GM21367 (cell line): ENCODE data around the gene LMBR1.
A peak's percentile ranks its signal among the peaks of the same experiment; 100 is the strongest.
"Not testable (repeated sequence)": the region's sequence is repeated elsewhere in the genome, so short reads cannot be mapped to it uniquely, and the experiment has no call there.

ENCODE experiments used
- ATAC-seq: cut with Tn5 transposase; IDR thresholded peaks from one replicate; pipeline ENCODE4 v1.9.1; 2021; ENCODE audit not compliant: unreplicated experiment

LMBR1 gene

GRCh38 chr7:156907656-156908055, 14.7 kb upstream of the LMBR1 start:
- ATAC-seq, result no peak

- ATAC-seq, result no peak
Observed at GRCh38 chr7:156906200-156906649, 13.2 kb upstream of the LMBR1 start.

- no peak for ATAC-seq
Observed at GRCh38 chr7:156903232-156903909, 10.4 kb upstream of the LMBR1 start.

GRCh38 chr7:156900093-156900492, 7.1 kb upstream of the LMBR1 start:
- ATAC-seq, result not testable (repeated sequence)

DNA sequence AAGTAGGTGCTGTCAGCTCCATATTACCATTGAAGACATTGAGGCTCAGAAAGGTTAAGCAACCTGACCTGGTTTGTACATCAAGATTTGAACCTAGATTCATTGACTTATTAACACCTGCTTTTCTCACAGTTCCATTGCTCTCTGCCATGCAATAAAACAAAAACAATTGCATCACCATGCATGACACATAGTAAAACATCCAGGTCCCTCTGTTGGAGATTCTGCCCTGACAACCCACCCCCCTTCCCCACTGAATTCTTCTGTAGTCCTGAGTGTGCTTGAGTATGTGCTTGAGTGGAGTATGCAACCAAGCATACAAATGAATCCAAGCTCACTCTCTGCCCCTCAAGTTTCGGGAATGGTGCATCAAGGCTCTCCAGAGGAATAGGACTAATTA, 6.0 kb upstream of the LMBR1 start:
- no peak for ATAC-seq

DNA sequence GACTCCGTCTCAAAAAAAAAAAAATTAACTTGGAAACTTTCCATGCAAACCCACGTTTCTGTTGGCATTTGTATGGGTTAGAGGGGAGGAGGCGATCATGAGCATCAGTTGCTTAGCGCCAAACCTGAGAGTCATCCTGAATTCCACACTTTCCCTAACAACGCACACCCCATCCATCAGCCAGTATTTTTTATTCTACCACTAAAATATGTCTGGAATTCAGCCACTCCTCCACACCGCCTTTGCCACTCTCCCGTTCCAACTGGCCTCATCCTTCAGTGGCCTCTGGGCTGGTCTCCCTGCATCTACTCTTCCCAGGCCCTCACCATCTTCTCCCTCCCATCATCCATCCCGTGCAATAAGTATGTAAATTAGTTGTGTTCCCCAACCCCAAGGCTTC, 4.7 kb upstream of the LMBR1 start:
- ATAC-seq, result no peak

- no peak for ATAC-seq
Observed at GRCh38 chr7:156896388-156897022, 3.5 kb upstream of the LMBR1 start.

DNA sequence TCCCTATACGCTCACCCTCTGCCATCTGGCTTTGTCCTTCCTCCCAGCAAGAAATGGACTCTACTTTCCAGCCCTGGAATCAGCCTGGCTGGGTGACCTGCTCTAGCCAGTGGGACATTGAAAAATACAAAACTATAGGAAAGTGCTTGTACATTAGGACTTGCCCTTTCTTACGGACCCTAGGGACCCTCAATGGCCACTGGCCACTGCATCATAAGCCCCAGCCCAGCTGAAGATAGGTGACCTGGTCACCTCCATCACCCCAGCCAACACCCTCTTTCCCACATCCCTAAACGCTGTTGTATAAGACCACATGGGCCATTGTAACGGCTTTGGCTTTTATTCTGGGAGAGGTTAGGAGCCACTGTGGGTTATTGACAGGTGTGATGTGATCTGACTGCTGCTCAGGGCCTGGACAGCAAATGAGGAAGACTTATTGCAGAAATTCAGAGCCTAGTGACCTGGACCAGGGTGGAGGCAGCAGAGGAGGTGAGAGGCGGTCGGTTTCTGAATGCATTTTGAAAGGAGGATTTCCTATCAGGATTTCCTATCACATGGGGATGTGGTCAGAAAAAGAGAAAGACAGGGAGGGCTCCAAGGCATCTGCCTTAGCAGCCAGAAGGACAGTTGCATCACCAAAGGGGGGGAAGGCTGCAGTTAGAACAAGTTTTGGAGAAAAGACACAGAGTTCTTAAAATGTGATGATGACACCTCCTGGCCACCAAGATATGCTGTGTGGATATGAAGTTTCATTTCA, 2.2 kb upstream of the LMBR1 start:
- ATAC-seq, result no peak

DNA sequence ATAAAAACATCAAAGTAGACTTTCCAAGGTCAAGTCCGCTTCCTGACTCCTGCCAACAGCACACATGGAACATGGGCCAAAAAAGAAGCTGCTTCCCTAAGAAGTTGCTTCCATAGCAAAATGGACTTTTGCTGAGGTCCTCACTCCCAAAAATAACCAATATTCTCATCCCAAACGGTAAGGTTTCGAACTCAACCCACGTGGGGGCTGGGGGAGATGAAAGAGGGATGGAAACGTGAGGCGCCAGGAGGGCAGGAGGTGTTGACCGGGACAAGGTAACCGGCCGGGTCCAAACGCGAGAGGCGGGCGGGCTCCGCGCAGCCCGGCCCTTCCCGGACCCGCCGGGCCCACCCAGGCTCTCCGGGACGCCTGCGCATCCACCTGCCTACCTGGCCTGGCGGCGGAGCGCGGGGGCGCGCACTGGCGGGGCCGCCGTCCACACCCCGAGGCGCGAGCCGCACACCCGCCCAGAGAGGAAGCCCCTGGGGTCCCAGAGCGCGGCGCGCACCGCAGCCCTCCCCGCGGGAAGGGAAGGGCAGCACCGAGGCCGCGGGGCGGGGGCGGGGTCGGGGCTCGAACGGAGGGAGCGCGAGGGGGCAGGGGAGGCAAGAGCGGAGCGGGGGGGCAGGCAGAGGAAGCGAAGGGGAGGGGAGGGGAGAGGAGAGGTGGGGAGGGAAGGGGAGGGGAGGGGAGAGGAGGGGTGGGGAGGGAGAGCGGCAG, 742 bp downstream of the LMBR1 start:
- peak; percentile 18 for ATAC-seq

DNA sequence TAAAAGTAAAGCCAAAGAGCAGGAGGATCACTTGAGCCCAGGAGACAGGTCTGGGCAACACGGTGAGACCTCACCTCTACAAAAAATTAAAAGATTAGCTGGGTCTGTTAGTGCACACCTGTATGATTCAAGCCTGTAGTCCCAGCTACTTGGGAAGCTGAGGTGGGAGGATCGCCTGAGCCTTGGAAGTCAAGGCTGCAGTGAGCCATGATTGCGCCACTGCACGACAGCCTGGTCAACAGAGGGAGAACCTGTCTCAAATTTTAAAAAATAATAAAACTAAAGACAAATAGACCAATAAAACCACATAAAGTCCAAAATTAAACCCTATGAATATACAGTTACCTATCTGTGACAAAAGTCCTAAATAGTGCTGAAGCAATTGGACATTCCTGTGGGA, 3.2 kb downstream of the LMBR1 start:
- ATAC-seq, result no peak

GRCh38 chr7:156889089-156889488, 3.9 kb downstream of the LMBR1 start:
- ATAC-seq, result no peak

- ATAC-seq, result no peak
Observed at GRCh38 chr7:156886020-156886795, 6.8 kb downstream of the LMBR1 start.

- no peak for ATAC-seq
Observed at GRCh38 chr7:156881679-156882078, 11.3 kb downstream of the LMBR1 start.

DNA sequence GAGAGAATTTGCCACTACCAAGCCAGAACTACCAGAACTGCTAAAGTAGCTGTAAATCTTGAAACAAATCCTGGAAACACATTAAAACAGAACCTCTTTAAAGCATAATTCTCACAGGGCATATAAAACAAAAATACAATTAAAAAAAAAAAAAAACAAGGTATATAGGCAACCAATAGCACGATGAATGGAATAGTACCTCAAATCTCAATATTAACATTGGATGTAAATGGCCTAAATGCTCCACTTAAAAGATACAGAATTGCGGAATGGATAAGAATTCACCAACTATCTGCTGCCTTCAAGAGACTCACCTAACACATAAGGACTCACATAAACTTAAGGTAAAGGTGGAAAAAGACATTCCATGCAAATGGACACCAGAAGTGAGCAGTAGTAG, 17.2 kb downstream of the LMBR1 start:
- no peak for ATAC-seq

DNA sequence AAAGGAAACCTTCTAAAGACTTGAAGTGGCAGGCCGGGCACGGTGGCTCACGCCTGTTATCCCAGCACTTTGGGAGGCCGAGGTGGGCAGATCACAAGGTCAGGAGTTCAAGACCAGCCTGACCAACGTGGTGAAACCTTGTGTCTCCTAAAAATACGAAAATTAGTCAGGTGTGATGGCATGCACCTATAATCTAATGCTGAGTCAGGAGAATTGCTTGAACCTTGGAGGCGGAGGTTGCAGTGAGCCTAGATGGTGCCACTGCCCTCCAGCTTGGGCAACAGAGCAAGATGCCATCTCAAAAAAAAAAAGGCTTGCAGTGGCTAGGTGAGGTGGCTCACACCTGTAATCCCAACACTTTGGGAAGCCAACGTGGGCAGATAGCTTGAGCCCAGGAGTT, 24.6 kb downstream of the LMBR1 start:
- ATAC-seq, result not testable (repeated sequence)

GRCh38 chr7:156865493-156865892, 27.5 kb downstream of the LMBR1 start:
- ATAC-seq, result no peak

GRCh38 chr7:156862022-156862421, 31.0 kb downstream of the LMBR1 start:
- ATAC-seq, result not testable (repeated sequence)

- ATAC-seq, result no peak
Observed at GRCh38 chr7:156861212-156861611, 31.8 kb downstream of the LMBR1 start.

GRCh38 chr7:156860099-156860498, 32.9 kb downstream of the LMBR1 start:
- not testable (repeated sequence) for ATAC-seq

DNA sequence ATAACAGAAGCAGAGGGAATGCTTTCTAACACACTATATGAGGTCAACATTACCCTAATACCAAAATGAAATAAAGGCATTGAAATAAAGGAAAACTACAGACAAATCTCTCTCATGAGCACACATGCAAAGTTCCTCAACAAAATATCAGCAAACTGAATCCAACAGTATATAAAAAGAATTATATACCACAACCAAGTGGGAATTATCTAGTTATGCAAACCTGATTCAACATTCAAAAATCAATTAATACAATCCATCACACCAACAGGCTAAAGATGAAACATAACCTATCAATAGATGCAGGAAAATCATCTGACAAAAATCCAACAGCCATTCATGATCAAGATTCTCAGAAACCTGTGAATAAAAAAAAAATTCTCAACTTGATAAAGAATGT, 34.5 kb downstream of the LMBR1 start:
- ATAC-seq, result no peak

- ATAC-seq, result no peak
Observed at GRCh38 chr7:156857757-156858156, 35.2 kb downstream of the LMBR1 start.
